OCI-M2 (cell line): ENCODE data around the gene FBN3.

Experiments
- DNase-seq: peaks from one replicate; lab custom pipeline; 2025; ENCODE audit not compliant: unreplicated experiment; lab: John Stamatoyannopoulos, UW

The FBN3 gene

GRCh38 chr19:8093740-8094139, 55.7 kb downstream of the FBN3 start:
- no peak for DNase-seq

DNA sequence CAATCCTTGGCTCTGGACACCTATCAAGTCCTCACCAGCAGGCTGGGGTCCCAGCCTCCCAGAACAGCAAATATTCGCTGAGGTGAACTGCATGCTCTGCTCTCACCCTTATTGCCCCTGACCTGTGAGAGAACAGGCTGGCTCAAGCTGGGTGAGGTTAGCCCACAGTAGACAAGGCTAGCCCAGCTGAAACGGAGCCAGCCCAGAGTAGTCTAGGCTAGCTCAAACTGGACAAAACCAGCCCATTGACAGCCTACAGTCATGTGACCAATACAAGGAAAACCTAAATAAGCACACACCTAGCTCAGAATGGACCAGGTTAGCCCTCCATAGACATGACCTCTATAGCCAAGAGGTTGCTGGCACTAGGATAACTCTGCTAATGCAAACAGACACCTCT, 58.4 kb downstream of the FBN3 start:
- DNase-seq = no peak

GRCh38 chr19:8089664-8090601, 59.5 kb downstream of the FBN3 start:
- no peak for DNase-seq

GRCh38 chr19:8088752-8089663, 60.4 kb downstream of the FBN3 start:
- no peak for DNase-seq

GRCh38 chr19:8087876-8088275, 61.5 kb downstream of the FBN3 start:
- DNase-seq = no peak

GRCh38 chr19:8086849-8087248, 62.5 kb downstream of the FBN3 start:
- DNase-seq = no peak

DNA sequence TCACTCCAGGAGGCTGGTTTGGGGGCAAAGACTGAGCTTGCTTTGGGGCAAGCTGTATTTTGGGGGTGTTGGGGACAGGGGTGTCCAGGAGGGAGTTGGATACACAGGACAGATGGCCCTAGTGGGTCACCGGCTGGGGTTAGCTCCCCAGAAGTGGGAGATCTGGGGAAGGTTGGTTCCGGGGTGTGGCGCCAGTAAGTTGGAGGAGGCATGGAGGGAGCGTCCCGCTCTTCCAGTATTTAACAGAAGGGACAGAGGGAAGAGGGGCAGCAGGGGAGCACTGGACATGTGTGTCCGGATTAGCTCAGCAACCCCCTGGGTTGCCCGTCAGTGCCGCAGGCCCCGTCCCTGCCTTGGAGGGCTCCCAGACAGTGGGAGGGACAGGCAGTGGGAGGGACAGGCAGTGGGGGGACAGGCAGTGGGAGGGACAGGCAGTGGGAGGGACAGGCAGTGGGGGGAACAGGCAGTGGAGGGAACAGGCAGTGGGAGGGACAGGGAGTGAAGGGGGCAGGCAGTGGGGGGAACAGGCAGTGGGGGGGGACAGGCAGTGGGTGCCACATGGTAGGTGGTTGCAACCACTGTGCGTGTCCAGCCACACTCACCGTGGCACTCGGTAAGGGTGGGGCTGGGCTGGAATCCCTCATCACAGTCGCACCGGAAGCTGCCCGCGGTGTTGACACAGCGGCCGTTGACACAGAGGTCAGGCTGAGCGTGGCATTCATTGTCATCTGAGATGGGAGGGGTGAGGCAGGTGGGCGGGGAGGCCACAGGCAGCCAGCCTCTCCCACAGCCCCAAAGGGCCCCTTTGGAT, 63.6 kb downstream of the FBN3 start:
- DNase-seq = no peak

DNA sequence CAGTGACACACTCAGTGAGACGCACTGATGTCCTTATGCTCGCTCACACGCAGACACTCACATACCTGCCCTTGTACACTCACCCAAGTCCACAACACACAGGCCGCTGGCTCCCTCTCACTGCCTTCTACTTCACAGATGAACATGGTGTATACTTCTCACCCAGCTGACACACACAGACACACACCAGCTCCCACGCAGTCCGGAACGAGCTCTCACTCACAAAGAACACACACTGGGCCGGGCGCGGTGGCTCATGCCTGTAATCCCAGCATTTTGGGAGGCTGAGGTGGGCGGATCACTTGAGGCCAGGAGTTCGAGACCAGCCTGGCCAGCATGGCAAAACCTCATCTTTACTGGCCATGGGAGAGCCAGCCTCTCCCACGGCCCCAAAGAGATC, 65.2 kb downstream of the FBN3 start:
- DNase-seq = no peak

- no peak for DNase-seq
Measured at GRCh38 chr19:8083141-8083540, 66.3 kb downstream of the FBN3 start.

DNA sequence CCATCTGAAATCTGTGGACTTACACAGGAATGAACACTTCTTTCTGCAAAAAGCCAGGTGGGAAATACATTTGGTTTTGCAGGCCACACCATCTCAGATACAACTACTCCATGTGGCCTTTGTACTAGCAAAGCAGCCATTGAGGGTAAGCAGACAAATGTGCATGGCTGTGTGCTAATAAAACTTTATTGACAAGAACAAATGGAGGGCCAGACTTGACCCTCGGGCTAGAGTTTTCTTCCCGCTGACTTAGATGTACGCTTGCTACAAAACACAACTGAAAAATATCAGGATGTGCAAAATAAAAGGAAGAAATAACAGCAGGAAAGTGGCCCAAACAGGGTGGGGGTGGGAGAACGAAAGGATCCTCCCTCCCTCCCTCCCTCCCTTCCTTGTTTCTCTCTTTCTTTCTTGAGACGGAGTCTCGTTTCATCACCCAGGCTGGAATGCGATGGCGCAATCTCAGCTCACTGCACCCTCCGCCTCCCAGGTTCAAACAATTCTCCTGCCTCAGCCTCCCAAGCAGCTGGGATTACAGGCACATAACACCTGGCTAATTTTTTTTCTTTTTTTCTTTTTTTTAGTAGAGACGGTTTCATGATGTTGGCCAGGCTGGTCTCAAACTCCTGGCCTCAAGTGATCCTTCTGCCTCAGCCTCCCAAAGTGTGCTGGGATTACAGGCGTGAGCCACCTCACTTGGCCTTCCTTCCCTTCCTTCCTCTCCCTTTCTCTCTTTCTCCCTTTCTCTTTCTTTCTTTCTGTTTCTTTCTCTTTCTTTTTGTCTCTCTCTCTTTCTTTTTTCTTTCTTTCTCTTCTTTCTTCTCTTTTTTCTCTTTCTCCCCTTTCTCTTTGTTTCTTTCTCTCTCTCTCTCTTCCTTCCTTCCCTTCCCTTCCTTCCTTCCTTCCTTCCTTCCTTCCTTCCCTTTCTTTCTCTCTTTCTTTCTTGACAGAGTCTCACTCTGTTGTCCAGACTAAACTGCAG, 67.5 kb downstream of the FBN3 start:
- no peak for DNase-seq

DNA sequence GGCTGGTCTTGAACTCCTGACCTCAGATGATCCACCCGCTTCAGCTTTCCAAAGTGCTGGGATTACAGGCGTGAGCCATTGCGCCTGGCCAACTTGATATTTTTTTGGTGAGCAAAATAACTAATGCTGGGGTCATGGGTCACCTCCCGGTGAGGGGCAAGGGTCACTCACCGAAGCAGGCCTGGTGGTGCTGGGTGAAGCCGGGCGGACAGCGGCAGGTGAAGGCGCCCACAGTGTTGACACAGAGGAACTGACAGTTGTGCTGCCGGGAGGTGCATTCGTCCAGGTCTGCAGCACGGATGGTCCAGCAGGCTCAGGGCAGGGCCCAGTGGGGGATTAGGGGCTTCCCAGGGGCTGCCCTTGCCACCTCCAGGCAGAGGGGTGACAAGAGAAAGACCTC, 68.6 kb downstream of the FBN3 start:
- DNase-seq = no peak

- DNase-seq = no peak
Measured at GRCh38 chr19:8079988-8080387, 69.4 kb downstream of the FBN3 start.

DNA sequence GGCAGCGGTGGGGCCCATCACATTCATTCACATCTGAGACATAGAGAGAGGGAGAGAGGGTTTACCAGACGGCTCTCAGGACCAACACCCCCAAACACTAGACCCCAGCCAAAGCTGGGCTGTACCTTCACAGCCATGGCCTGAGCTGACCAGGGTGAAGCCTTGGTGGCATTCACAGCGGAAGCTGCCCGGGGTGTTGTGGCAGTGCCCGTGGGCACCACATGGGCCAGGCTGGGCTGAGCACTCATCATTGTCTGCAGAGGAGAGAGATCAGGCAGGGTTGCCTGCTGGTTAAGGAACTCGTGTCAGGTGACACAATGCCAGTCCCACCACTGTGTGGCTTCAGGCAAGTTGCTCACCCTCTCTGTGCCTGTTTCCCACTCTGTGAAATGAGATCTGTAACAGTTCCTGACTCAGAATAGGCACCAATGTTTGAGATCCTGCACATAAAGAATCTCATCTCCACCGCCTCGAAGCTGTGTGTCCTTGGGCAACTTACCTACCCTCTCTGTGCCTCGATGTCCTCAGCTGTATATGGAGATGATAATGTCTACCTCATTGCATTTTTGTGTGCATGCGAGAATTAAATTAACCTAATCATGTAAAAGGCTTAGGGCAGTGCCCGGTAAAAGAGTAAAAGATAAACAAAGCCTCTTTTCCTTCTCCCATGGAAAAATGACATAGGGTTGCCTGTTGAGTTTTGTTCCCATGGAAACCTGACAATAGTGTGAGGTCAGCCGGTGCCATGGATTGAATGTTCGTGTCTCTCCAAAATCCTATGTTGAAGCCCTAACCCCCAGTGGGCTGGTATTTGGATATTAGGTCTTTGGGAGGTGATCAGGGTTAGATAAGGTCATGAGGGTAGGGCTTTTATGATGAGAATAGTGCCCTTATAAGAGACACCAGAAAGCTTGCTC, 74.0 kb downstream of the FBN3 start:
- DNase-seq = no peak

DNA sequence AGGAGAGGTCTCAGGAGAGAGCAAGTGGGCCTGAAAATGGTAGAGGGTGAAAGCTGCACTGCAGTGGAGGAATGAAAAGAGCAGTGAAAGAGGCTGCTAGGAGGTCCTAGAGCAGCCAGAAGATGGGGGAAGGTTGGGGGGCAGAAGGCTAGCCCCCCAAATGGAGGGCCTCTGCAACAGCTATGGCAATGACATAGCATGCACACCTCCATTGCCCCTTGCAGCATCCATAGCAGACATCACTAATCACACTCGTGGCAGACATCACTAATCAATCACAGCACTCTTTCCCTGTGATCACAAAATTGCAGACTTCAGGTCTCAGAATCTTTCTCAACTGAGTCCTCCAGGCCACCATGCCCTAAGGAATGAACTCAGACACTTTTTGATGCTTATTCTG, 74.9 kb downstream of the FBN3 start:
- DNase-seq = no peak

DNA sequence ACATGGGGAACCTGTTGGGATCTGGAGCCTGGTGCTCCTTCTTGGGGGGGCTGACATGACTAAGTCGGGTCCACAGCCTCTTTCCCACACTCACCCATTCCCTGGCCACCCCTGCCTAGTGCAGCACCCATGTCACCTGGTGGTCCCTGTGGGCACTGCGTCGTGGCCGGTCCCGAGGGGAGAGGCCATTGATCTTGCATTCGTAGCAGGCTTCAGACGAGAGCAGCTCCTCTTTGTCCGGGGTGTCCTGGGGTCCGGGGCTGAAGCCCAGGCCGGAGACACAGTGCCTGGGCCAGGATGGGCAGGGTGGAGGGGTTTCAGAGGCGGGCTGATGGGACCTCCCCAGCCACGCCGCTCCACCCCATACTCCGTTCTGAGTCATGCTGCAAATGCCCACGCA, 77.5 kb downstream of the FBN3 start:
- DNase-seq = no peak

DNA sequence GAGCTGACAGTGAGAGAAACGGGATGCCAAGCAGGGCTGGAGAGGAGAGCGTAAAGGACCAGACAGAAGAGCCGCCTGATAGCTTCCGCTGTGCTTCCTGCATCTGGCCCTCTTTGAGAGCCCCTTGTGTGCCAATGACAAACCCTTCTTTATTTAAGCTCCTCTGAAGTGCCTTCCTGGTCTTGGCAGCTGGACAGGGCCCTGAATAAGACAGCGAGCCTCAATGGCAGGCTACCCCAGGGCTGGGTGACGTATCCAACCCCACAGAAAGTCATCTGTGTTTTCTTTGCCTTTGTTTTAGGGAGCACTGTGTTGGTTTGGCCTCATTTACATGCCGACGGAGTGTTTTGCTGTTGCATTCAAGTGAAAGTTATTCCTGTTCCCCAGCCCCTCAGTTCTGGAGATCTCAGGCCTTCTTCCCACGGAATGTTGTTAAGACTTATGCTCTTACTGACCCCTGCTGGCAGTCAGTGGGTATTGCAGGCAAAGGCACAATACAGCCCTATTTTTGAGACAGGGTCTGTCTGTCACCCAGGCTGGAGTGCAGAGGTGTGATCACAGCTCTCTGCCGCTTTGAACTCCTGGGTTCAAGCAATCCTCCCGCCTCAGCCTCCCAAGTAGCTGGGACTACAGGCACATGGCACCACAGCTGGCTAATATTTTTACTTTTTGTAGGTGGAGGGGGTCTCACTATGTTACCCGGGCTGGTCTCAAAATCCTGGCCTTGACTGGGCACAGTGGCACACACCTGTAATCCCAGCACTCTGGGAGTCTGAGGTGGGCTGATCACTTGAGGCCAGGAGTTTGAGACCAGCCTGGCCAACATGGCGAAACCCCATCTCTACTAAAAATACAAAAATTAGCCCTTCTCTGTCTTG, 80.1 kb downstream of the FBN3 start:
- no peak for DNase-seq

- no peak for DNase-seq
Measured at GRCh38 chr19:8065875-8066261, 83.5 kb downstream of the FBN3 start.
